Osteocyte (in vitro differentiated cells): Measurements from ENCODE around the gene GGT1. TPM values are rescaled to one million over a fixed set of nuclear protein-coding genes. Genes with fewer than 3 reads are reported as not detected.
"Not testable (repeated sequence)": the region's sequence is repeated elsewhere in the genome, so short reads cannot be mapped to it uniquely, and the experiment has no call there.

Source experiments
- DNase-seq: peaks from one replicate; pipeline ENCODE4 v3.0.0; 2021; ENCODE audit warnings: mixed read lengths; ENCODE audit not compliant: unreplicated experiment; ENCODE audit errors: extremely low spot score
- H3K27ac Mint-ChIP-seq: one replicate; pipeline ENCODE4 v1.8.0; 2021; ENCODE audit warnings: mild to moderate bottlenecking, mixed read lengths; ENCODE audit not compliant: unreplicated experiment
- H3K27me3 Mint-ChIP-seq: one replicate; pipeline ENCODE4 v1.8.0; 2021; ENCODE audit warnings: mixed read lengths; ENCODE audit not compliant: unreplicated experiment
- H3K36me3 Mint-ChIP-seq: one replicate; pipeline ENCODE4 v1.8.0; 2021; ENCODE audit warnings: mixed read lengths; ENCODE audit not compliant: unreplicated experiment
- H3K4me1 Mint-ChIP-seq: one replicate; pipeline ENCODE4 v1.8.0; 2021; ENCODE audit warnings: mixed read lengths; ENCODE audit not compliant: unreplicated experiment
- H3K4me3 Mint-ChIP-seq: one replicate; pipeline ENCODE4 v1.8.0; 2021; ENCODE audit warnings: mild to moderate bottlenecking, moderate library complexity, mixed read lengths; ENCODE audit not compliant: unreplicated experiment
- H3K9me3 Mint-ChIP-seq: one replicate; pipeline ENCODE4 v1.8.0; 2021; ENCODE audit warnings: mixed read lengths; ENCODE audit not compliant: unreplicated experiment
- total RNA-seq: library from RNA; stranded (reverse); gene quantifications from 2 replicates; pipeline ENCODE4 v1.2.1, GENCODE V29; 2021
- TF ChIP-seq, protein P1 (sequence below): fragments of 200-600 bp; sonication (generic); IDR thresholded peaks from 2 replicates; pipeline ENCODE4 v1.5.0; 2021; ENCODE audit warnings: antibody characterized with exemption, mild to moderate bottlenecking, moderate library complexity

GGT1 gene
- total RNA-seq, 1 donor from 2014 or later: 2.6 TPM

DNA sequence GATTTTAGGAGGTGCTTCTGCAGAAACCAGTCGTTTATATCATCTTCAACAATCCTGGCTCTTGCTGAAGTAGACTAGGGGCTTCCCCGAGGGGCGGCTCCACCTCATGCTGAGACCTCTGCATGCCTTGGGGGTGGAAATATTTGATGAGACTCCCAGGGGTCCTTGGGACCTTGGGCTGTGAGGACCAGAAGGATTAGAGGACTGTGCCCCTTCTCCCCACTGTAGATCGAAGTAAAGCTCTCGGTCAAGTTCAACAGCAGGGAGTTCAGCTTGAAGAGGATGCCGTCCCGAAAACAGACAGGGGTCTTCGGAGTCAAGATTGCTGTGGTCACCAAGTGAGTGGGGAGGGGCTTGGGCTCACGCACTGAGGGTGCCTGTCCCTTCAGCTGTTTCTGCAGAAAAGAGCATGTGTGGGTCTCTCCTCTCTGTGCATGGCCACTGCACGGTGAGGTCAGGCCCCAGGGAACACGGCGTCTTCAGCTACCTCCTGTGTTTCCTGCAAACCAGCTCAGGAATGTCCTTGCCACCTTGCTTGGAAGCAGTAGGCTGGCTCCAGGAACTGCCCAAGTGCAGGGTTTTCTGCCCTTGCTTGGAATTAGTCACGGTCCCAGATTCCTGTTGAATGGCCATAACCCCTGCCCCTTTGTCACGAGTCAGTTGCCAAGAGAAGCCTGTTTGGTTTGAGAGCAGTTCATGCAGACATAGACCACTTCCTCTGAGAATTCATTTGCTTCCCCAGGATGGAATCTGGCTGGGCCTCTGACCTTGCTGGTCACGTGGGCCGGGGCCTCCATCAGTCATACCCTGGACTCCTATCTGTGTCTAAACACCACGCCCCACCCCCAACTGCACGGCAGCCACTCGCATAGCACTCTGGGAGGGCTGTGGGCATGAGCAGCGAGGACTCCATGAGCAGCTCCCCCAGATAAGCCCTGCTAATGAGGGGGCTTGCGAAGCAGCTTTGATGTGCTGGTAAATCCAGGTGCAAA, 42.7 kb downstream of the GGT1 start:
- not testable (repeated sequence) for H3K4me3 Mint-ChIP-seq, H3K36me3 Mint-ChIP-seq, H3K27ac Mint-ChIP-seq, H3K4me1 Mint-ChIP-seq, H3K27me3 Mint-ChIP-seq, DNase-seq, H3K9me3 Mint-ChIP-seq

DNA sequence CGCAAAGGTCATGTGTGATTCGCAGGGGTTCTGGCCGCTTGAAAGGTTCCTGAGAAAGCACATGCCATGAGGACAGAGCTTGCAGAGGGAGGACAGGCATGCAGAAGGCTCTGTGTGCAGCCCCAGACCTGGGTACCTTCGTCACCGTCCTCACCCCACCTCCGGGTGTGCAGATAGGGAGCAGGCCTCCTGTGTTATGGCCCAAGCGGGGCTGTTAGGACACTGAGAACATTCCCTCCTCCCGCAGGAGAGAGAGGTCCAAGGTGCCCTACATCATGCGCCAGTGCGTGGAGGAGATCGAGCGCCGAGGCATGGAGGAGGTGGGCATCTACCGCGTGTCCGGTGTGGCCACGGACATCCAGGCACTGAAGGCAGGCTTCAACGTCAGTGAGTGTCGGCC, 43.8 kb downstream of the GGT1 start:
- H3K27ac Mint-ChIP-seq, H3K36me3 Mint-ChIP-seq, H3K27me3 Mint-ChIP-seq, H3K4me3 Mint-ChIP-seq, H3K9me3 Mint-ChIP-seq, DNase-seq, H3K4me1 Mint-ChIP-seq: not testable (repeated sequence)

DNA sequence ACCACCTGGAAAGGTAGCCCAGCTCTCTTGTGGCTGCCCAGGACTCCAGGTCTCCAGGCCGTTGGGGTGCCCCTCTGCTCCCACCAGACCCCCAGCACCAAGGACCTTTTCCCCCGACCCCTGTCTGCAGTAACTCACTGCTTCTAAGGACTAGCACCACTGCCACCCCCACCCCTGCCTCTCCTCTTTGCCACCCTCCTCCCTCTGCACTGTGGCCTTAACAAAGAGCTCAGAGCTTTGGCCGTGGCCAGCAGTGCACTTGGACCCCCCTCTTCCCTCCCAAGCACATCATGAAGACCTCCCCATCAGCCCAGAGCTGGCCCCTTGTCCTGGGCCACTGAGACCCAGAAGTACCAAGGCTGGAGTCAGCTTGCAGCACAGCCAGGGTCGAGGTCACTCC, 46.4 kb downstream of the GGT1 start:
- H3K36me3 Mint-ChIP-seq, DNase-seq, H3K27me3 Mint-ChIP-seq, H3K4me1 Mint-ChIP-seq, H3K27ac Mint-ChIP-seq, H3K9me3 Mint-ChIP-seq, H3K4me3 Mint-ChIP-seq: not testable (repeated sequence)

DNA sequence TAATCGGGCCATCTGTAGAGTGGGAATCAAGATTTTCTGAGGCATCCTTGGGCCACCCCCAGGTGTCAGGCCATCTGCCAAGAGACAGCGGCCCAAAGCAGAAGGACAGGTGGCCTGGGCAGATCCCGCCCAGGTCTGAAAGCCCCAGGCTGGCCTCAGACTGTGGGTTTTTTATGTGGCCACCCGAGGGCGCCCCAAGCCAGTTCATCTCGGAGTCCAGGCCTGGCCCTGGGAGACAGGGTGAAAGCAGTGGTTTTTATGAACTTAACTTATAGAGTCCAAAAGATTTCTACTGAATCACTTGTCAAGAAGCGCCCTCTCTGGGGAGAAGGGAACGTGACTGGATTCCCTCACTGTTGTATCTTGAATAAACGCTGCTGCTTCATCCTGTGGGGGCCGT, 47.9 kb downstream of the GGT1 start:
- TF ChIP-seq, protein P1, sequence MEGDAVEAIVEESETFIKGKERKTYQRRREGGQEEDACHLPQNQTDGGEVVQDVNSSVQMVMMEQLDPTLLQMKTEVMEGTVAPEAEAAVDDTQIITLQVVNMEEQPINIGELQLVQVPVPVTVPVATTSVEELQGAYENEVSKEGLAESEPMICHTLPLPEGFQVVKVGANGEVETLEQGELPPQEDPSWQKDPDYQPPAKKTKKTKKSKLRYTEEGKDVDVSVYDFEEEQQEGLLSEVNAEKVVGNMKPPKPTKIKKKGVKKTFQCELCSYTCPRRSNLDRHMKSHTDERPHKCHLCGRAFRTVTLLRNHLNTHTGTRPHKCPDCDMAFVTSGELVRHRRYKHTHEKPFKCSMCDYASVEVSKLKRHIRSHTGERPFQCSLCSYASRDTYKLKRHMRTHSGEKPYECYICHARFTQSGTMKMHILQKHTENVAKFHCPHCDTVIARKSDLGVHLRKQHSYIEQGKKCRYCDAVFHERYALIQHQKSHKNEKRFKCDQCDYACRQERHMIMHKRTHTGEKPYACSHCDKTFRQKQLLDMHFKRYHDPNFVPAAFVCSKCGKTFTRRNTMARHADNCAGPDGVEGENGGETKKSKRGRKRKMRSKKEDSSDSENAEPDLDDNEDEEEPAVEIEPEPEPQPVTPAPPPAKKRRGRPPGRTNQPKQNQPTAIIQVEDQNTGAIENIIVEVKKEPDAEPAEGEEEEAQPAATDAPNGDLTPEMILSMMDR: peak; percentile 49
- H3K4me3 Mint-ChIP-seq, H3K36me3 Mint-ChIP-seq, DNase-seq, H3K9me3 Mint-ChIP-seq, H3K27ac Mint-ChIP-seq, H3K27me3 Mint-ChIP-seq, H3K4me1 Mint-ChIP-seq: not testable (repeated sequence)

DNA sequence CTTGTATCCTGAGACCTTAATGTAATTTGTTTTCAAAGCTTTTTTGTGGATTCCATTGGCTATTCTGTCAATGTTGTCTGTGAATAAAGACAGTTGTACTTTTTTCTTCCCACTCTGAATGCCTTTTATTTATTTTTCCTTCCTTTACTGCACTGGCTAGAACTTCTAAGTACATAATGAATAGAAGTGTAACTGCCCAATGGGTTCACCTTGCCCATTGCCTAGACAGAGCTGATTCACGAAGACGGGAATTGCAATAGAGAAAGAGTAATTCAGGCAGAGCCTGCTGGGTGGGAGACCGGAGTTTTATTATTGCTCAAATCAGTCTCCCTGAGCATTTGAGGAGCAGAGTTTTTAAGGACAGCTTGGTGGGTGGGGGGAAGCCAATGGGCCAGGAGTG, 62.4 kb downstream of the GGT1 start:
- not testable (repeated sequence) for H3K36me3 Mint-ChIP-seq, H3K9me3 Mint-ChIP-seq, DNase-seq, H3K27ac Mint-ChIP-seq, H3K4me1 Mint-ChIP-seq, H3K4me3 Mint-ChIP-seq
- peaks cover 22% of the 10 kb centered on the region for H3K27me3 Mint-ChIP-seq

DNA sequence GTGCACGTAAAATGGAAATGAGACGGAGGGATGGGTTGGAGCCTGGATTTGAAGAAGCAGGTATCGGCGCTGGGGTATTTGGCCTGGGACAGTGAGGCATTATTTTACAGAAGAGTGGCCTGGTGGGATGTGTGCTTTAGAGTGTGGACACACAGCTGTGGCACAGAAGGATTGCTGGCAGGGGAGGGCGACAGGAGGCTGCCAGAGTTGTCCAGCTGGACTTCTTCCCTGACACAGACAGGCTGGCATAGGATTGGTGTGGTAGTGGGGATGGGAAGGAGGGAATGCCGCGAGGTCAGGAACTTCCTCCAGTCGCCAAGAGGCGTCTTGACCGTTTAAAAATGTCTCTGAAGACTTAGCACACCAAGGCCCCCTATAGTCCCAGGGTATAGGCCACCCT, 64.9 kb downstream of the GGT1 start:
- H3K4me1 Mint-ChIP-seq, H3K9me3 Mint-ChIP-seq, H3K4me3 Mint-ChIP-seq, H3K36me3 Mint-ChIP-seq, H3K27ac Mint-ChIP-seq, DNase-seq: not testable (repeated sequence)
- H3K27me3 Mint-ChIP-seq: peaks cover 24% of the 10 kb centered on the region

DNA sequence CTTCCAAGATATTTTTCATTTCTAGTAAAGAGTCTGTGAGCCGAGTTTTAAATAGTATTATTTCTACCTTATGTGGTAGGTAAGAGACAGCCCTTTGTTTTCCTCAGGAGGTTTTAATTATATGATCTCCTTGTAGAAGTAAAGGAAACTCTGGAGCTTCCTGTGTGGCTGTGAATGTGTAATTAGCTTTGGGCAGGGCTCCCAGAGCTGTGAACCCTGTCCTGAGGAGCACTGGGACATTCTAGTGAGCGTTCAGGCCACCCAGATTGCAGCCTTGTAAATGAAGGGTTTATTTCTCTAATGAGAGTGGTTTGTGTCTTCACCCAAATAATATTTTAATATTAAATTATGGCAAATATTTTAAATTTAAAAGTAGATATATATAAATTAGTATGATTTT, 69.5 kb downstream of the GGT1 start:
- H3K9me3 Mint-ChIP-seq, H3K4me1 Mint-ChIP-seq, H3K27ac Mint-ChIP-seq, H3K4me3 Mint-ChIP-seq, H3K27me3 Mint-ChIP-seq, DNase-seq, H3K36me3 Mint-ChIP-seq: not testable (repeated sequence)

Other genes starting within 250 kb of the GGT1 start
- gene ADORA2A, start 175.6 kb upstream of the GGT1 start, total RNA-seq: 1.6 and 3.5 TPM in 2 replicates
- not detected in 2 replicates for gene UPB1, start 107.9 kb upstream of the GGT1 start, total RNA-seq
- gene GUCD1, start 48.1 kb upstream of the GGT1 start, total RNA-seq: 79.3 and 81.5 TPM in 2 replicates
- 73.3 and 84.9 TPM in 2 replicates for gene SNRPD3, start 47.2 kb upstream of the GGT1 start, total RNA-seq
- gene LRRC75B, start 10.1 kb upstream of the GGT1 start, total RNA-seq: 10.3 and 11.0 TPM in 2 replicates
- gene PIWIL3, start 171.5 kb downstream of the GGT1 start, total RNA-seq: not detected in 2 replicates
- gene SGSM1, start 203.0 kb downstream of the GGT1 start, total RNA-seq: not detected in 2 replicates